Neural progenitor cell (in vitro differentiated cells): ENCODE data around the gene AARS2. TPM values are rescaled to one million over a fixed set of nuclear protein-coding genes. Genes with fewer than 3 reads are reported as not detected.
"Not testable (repeated sequence)": the region's sequence is repeated elsewhere in the genome, so short reads cannot be mapped to it uniquely, and the experiment has no call there.

Experiments used
- DNase-seq: peaks from one replicate; pipeline ENCODE4 v3.0.0-alpha.2; 2016; ENCODE audit warnings: low spot score
- H2AFZ ChIP-seq: fragments of 200-600 bp; sonication (generic); replicated peaks from 2 replicates; pipeline ENCODE4 v1.6.1; 2016; ENCODE audit warnings: antibody characterized with exemption
- H3F3A ChIP-seq: fragments of 200-600 bp; sonication (generic); 2 replicates; pipeline ENCODE4 v1.6.1; 2016; ENCODE audit warnings: antibody characterized with exemption, low read depth
- H3K27ac ChIP-seq: fragments of 200-600 bp; sonication (generic); 2 replicates; pipeline ENCODE4 v1.5.1; 2016; ENCODE audit warnings: mild to moderate bottlenecking
- H3K27me3 ChIP-seq: fragments of 200-600 bp; sonication (generic); 2 replicates; pipeline ENCODE4 v1.6.1; 2016; ENCODE audit warnings: mild to moderate bottlenecking, moderate library complexity
- H3K36me3 ChIP-seq: fragments of 200-600 bp; sonication (generic); 2 replicates; pipeline ENCODE4 v1.5.1; 2016
- H3K4me1 ChIP-seq: fragments of 200-600 bp; sonication (generic); 2 replicates; pipeline ENCODE4 v1.6.1; 2016; ENCODE audit warnings: mixed run types
- H3K4me2 ChIP-seq: fragments of 200-600 bp; sonication (generic); 2 replicates; pipeline ENCODE4 v1.6.1; 2016
- H3K4me3 ChIP-seq: fragments of 200-600 bp; sonication (generic); 2 replicates; pipeline ENCODE4 v1.5.1; 2016
- H3K79me2 ChIP-seq: fragments of 200-600 bp; sonication (generic); 2 replicates; pipeline ENCODE4 v1.6.1; 2016; ENCODE audit warnings: low read depth
- H3K9ac ChIP-seq: fragments of 200-600 bp; sonication (generic); 2 replicates; pipeline ENCODE4 v1.6.1; 2016
- H3K9me3 ChIP-seq: fragments of 200-600 bp; sonication (generic); 2 replicates; pipeline ENCODE4 v1.5.1; 2016; ENCODE audit warnings: low read depth
- H4K20me1 ChIP-seq: fragments of 200-600 bp; sonication (generic); 2 replicates; pipeline ENCODE4 v1.6.1; 2016; ENCODE audit warnings: low read depth
- H3K27ac Mint-ChIP-seq: 3 replicates; pipeline ENCODE4 v1.8.0; 2021; ENCODE audit warnings: mixed read lengths
- H3K27me3 Mint-ChIP-seq: 2 replicates; pipeline ENCODE4 v1.8.0; 2022; ENCODE audit warnings: low read depth, mild to moderate bottlenecking, inconsistent platforms, moderate library complexity, mixed read lengths; ENCODE audit not compliant: insufficient read depth
- H3K36me3 Mint-ChIP-seq: 3 replicates; pipeline ENCODE4 v1.8.0; 2021; ENCODE audit warnings: mixed read lengths
- H3K4me1 Mint-ChIP-seq: 3 replicates; pipeline ENCODE4 v1.8.0; 2021; ENCODE audit warnings: mixed read lengths
- H3K4me3 Mint-ChIP-seq: 3 replicates; pipeline ENCODE4 v1.8.0; 2021; ENCODE audit warnings: mild to moderate bottlenecking, moderate library complexity, mixed read lengths
- H3K9me3 Mint-ChIP-seq: 3 replicates; pipeline ENCODE4 v1.8.0; 2020; ENCODE audit warnings: mixed read lengths
- EZH2 ChIP-seq: fragments of 200-600 bp; sonication (generic); IDR thresholded peaks from 2 replicates; pipeline ENCODE4 v1.6.1; 2017; ENCODE audit warnings: antibody characterized with exemption, mild to moderate bottlenecking, moderate library complexity
- EZH2phosphoT487 ChIP-seq: fragments of 200-600 bp; sonication (generic); IDR thresholded peaks from 2 replicates; pipeline ENCODE4 v1.6.1; 2017; ENCODE audit warnings: antibody characterized with exemption
- total RNA-seq: library from RNA; depleted of rRNA; stranded (reverse); fragments of >200 nt; gene quantifications from 2 replicates; pipeline ENCODE4 v1.2.3, GENCODE V29; 2015; ENCODE audit warnings: low replicate concordance
- TF ChIP-seq, protein P1 (sequence below): fragments of 200-600 bp; sonication (generic); IDR thresholded peaks from 2 replicates; pipeline ENCODE4 v1.5.1; 2017; ENCODE audit warnings: antibody characterized with exemption, mild to moderate bottlenecking

Gene AARS2
- total RNA-seq, 1 donor from 2014 or later = 16.1 TPM

GRCh38 chr6:44316481-44316880 is 3.3 kb upstream of the AARS2 start:
- H3K36me3 Mint-ChIP-seq = no peaks in the 10 kb centered on the region
- no peak overlapping the region for H3K27ac ChIP-seq
- H3K27me3 ChIP-seq = no peaks in the 10 kb centered on the region
- peaks cover 3% of the 10 kb centered on the region for H3K4me1 ChIP-seq
- no peaks in the 10 kb centered on the region for H3K9me3 ChIP-seq
- H2AFZ ChIP-seq = no peak overlapping the region
- TF ChIP-seq, protein P1, sequence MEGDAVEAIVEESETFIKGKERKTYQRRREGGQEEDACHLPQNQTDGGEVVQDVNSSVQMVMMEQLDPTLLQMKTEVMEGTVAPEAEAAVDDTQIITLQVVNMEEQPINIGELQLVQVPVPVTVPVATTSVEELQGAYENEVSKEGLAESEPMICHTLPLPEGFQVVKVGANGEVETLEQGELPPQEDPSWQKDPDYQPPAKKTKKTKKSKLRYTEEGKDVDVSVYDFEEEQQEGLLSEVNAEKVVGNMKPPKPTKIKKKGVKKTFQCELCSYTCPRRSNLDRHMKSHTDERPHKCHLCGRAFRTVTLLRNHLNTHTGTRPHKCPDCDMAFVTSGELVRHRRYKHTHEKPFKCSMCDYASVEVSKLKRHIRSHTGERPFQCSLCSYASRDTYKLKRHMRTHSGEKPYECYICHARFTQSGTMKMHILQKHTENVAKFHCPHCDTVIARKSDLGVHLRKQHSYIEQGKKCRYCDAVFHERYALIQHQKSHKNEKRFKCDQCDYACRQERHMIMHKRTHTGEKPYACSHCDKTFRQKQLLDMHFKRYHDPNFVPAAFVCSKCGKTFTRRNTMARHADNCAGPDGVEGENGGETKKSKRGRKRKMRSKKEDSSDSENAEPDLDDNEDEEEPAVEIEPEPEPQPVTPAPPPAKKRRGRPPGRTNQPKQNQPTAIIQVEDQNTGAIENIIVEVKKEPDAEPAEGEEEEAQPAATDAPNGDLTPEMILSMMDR = no peak
- TF ChIP-seq EZH2phosphoT487 = no peak
- TF ChIP-seq EZH2 = no peak
- no peak overlapping the region for H3K4me2 ChIP-seq
- H3K4me3 ChIP-seq = no peak overlapping the region
- H3K79me2 ChIP-seq = peaks cover 16% of the 10 kb centered on the region
- H3K4me3 Mint-ChIP-seq = no peak overlapping the region
- H4K20me1 ChIP-seq = no peaks in the 10 kb centered on the region
- no peak for DNase-seq
- H3K27me3 Mint-ChIP-seq = no peaks in the 10 kb centered on the region
- peaks cover 3% of the 10 kb centered on the region for H3F3A ChIP-seq
- no peak overlapping the region for H3K9ac ChIP-seq
- H3K9me3 Mint-ChIP-seq = no peaks in the 10 kb centered on the region
- no peak overlapping the region for H3K27ac Mint-ChIP-seq
- H3K4me1 Mint-ChIP-seq = peaks cover 14% of the 10 kb centered on the region
- H3K36me3 ChIP-seq = no peaks in the 10 kb centered on the region

DNA sequence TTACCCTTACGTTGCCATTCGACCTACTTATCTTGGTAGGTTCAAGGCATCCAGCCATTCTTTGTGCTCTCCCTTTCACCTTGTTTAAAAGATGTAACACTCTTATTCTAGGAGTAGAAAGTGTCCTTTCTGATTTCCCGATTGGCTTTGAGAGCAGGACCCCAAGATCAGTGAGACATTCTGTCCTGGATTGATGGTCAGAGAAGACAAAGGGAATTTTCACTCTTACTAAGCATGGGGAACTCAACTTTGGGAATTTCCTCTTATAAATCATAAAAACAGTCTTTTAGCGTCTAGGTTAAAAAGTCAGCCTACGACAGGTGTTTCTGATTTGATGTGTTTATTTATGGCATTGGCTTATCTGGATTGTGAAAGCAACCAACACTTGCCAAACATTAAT is 2.8 kb upstream of the AARS2 start:
- TF ChIP-seq EZH2 (no peak), EZH2phosphoT487 (no peak)
- TF ChIP-seq, protein P1 = no peak
- Mint-ChIP-seq H3K36me3 (peaks cover under 1% of the 10 kb centered on the region), H3K27me3 (no peaks in the 10 kb centered on the region), H3K4me1 (peaks cover 15% of the 10 kb centered on the region), H3K9me3 (no peaks in the 10 kb centered on the region), H3K4me3 (no peak overlapping the region), H3K27ac (peak overlapping the region; percentile 27)
- DNase-seq = no peak
- peaks cover 3% of the 10 kb centered on the region for H3K4me1 ChIP-seq
- H4K20me1 ChIP-seq = no peaks in the 10 kb centered on the region
- H3F3A ChIP-seq = peaks cover 3% of the 10 kb centered on the region
- no peak overlapping the region for H2AFZ ChIP-seq
- no peaks in the 10 kb centered on the region for H3K36me3 ChIP-seq
- H3K4me2 ChIP-seq = no peak overlapping the region
- H3K27ac ChIP-seq = no peak overlapping the region
- no peak overlapping the region for H3K9ac ChIP-seq
- no peak overlapping the region for H3K4me3 ChIP-seq
- no peaks in the 10 kb centered on the region for H3K27me3 ChIP-seq
- peaks cover 18% of the 10 kb centered on the region for H3K79me2 ChIP-seq
- H3K9me3 ChIP-seq = no peaks in the 10 kb centered on the region

DNA sequence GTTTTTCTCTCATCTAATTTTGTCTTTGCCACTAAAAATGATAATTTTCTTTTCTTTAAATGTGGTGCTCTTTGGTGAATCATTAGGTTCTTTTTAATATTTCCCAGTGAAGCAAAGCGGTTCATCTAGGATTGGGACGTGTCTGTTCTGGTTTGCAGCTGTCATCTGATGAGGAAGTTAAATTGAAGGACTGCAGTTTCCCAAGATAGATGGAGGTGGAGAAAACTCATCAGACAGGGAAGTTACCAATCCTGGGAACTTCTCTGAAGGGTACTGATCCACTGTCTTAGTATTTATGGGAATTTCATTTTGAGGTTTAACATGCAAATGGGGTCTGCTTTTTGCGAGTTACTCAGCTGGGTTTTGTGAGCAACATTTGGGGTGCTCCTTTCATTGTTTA is 2.4 kb upstream of the AARS2 start:
- no peak overlapping the region for H3K4me3 ChIP-seq
- no peak for DNase-seq
- Mint-ChIP-seq H3K9me3 (no peaks in the 10 kb centered on the region), H3K27ac (no peak overlapping the region), H3K4me3 (no peak overlapping the region), H3K36me3 (peaks cover 3% of the 10 kb centered on the region), H3K4me1 (peaks cover 15% of the 10 kb centered on the region), H3K27me3 (no peaks in the 10 kb centered on the region)
- no peak overlapping the region for H3K4me2 ChIP-seq
- no peaks in the 10 kb centered on the region for H3K27me3 ChIP-seq
- H3K9ac ChIP-seq = no peak overlapping the region
- H3K36me3 ChIP-seq = no peaks in the 10 kb centered on the region
- peaks cover 3% of the 10 kb centered on the region for H3F3A ChIP-seq
- H3K27ac ChIP-seq = no peak overlapping the region
- H4K20me1 ChIP-seq = no peaks in the 10 kb centered on the region
- H3K4me1 ChIP-seq = peaks cover 3% of the 10 kb centered on the region
- peaks cover 18% of the 10 kb centered on the region for H3K79me2 ChIP-seq
- H3K9me3 ChIP-seq = no peaks in the 10 kb centered on the region
- no peak overlapping the region for H2AFZ ChIP-seq
- TF ChIP-seq, protein P1 = no peak
- no peak for TF ChIP-seq EZH2
- no peak for TF ChIP-seq EZH2phosphoT487

DNA sequence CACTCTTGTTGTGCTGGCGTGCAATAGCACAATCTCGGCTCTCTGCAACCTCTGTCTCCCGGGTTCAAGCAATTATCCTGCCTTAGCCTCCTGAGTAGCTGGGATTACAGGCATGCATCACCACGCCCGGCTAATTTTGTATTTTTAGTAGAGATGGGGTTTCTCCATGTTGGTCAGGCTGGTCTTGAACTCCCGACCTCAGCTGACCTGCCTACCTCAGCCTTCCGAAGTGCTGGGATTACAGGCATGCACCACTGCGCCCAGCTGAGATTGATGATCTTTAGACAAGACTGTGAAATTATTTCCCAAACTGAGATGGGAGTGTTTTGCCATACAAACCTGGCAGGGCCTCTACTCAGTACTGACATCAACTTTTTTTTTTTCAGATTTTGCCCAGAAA is 1.5 kb upstream of the AARS2 start:
- not testable (repeated sequence) for H3F3A ChIP-seq, H3K9ac ChIP-seq, H3K36me3 ChIP-seq, H2AFZ ChIP-seq, H3K9me3 ChIP-seq, H3K4me3 ChIP-seq, H4K20me1 ChIP-seq, H3K9me3 Mint-ChIP-seq, H3K36me3 Mint-ChIP-seq, H3K27me3 Mint-ChIP-seq, H3K4me3 Mint-ChIP-seq, H3K27me3 ChIP-seq, H3K4me2 ChIP-seq, H3K27ac ChIP-seq, H3K27ac Mint-ChIP-seq, DNase-seq, H3K4me1 ChIP-seq
- H3K79me2 ChIP-seq = peaks cover 18% of the 10 kb centered on the region
- H3K4me1 Mint-ChIP-seq = peaks cover 15% of the 10 kb centered on the region
